DMS53 (cell line): ENCODE data around the gene LAIR2.
"Not testable (repeated sequence)": the region's sequence is repeated elsewhere in the genome, so short reads cannot be mapped to it uniquely, and the experiment has no call there.

ENCODE experiments used
- DNase-seq: peaks from one replicate; lab custom pipeline; 2025; lab: John Stamatoyannopoulos, UW

Gene LAIR2

DNA sequence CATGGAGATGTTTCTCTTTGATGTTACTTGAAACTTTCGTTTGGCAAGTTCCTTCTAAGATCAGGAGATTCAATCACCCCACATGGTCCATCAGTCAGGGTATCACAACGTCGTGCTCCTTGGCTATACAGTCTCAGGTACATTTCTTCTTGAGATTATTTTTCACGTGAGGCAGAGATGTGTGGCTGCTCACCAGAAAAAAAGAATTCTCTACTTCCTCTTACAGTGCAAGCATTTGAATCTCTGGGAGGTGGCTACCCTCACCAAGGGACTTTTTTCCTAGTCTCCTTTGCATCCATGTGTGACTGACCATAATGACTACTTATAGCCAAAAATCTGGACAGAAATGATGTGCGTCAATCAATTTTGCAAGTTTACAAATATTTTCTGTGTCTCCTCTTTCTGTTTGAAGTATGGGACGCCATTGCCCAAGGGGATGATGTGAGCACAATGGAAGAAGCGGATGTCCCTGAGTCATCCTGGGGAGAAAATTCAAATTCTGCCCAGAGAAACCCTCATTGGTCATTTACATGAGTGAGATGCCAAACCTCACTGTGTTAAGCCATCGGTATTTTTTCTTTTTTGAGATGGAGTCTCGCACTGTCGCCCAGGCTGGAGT lies 8.6 kb upstream of the LAIR2 start:
- DNase-seq = no peak

DNA sequence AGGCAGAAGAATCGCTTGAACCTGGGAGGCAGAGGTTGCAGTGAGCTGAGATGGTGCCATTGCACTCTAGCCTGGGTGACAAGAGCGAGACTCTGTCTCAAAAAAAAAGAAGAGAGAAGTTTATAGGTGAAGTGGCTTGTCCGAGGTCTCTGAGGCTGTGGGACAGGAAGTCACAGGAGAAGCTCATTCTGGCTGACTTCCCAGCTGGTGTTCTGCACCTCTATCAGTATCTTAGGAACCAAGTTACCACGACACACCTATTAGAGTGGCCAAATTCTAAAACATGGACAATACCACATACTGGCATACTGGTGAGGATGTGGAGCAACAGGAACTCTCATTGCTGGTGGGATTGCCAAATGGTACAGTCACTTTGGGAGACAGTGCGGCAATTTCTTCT lies 7.3 kb upstream of the LAIR2 start:
- DNase-seq = not testable (repeated sequence)

DNA sequence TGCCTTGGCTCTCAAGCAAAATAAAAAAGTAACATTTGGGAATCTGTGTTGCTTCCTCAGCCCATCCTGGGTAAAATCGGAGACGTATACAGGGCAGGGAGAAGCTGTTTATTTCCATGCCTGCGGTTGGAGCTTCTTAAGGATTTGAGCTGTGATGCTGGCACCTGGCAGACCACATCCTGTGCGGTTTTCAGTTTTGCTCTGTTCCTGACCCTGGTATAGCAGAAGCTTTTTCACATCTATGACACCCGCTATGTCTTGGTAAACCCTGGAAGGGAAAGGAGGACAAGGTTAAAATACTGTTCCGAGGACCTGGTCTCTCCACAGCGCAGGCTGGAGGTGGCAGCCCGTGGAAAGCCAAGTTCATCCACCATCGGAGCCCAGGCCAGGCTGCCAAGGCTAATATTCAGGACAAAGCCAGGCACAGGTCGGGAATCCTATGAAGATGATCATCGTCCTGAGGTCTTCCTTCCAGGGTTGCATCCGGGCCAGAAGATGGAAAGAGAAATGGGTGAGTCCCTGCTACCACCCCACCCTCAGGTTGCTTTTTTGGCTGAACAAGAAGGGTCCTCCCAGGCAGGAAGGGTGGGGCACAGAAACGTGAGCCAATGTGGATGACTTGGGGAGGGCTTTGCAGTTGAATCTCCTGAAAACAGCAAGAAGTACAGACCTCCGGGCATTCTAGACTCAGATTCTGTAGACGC lies 4.7 kb upstream of the LAIR2 start:
- not testable (repeated sequence) for DNase-seq

DNA sequence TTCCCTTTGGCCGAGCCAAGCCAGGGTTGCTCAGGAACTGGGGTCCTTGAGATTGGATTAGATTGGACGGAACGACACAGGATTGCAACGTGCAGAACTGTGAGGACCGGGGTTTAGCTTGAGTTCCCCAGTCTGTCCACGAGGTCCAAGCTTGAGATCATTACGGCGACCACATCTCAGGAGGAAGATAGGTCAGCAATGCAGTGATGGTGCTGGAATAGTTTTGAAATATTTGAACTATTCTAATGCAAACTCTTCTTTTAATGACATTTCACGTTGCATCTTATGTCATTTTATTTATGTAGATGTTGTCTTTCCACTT lies 4.2 kb upstream of the LAIR2 start:
- not testable (repeated sequence) for DNase-seq

DNA sequence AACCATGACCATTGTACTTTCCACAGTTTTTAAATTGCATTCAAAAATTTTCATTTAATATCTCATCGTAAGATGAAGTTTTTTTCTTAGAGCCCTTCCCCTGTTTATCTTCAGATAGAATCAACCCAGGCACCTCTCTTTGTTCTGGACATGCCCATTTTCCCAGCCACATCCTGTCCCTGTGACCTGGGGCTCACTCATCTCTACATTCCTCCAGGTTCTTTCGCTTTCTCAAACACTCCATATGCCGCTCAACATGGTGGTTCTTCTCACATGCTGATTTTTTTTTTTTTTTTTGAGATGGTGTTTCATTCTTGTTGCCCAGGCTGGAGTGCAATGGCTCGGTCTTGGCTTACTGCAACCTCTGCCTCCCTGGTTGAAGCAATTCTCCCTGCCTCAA lies 2.9 kb downstream of the LAIR2 start:
- not testable (repeated sequence) for DNase-seq

DNA sequence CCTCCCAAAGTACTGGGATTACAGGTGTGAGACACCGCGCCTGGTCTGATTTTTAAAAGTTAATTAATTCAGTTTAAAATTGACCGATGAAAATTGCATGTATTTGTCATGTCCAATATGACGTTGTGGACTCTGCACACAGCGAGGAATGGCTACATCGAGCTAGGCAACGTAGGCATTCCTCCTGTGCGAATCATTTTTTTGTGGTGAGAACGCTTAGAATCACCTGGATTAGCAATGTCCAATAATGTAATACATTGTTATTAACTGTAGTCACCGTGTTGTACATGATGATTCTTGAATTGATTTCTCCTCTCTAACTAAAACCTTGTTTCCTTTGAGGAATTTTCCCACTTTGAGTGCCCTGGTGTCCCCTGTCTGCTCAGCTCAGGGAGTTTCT lies 3.4 kb downstream of the LAIR2 start:
- no peak for DNase-seq

DNA sequence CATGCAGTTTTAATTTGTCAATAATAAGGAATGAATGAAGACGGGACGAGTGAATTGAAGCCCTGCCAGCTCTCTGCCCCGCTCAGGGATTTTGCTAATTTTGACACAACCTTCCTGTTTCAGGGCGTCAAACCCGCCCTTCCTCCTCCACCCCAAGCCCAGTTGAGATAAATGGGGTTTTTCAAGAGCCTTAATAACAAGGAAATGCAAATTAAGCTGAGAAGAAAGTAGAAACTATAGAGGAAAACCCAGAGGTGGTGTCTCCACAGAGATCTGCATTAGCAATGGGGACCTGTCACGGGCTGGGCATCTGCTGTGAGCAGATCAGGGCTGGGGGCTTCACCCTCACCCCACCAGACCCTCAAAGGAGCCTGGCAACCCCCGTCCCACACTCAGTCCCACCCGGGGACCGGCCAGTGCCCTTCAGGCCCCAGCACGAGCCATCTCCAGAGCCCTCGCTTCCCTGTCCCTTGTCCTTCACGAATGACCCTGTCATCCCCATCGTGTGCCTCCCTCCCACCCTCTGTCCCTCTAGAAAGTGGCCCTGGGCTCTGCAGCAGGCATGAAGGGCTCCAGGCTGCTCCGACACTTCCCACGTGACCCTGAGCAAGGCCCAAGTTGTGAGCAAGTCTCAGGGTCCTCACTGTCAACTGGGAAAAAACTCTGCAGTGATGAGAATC lies 4.5 kb downstream of the LAIR2 start:
- DNase-seq = not testable (repeated sequence)

DNA sequence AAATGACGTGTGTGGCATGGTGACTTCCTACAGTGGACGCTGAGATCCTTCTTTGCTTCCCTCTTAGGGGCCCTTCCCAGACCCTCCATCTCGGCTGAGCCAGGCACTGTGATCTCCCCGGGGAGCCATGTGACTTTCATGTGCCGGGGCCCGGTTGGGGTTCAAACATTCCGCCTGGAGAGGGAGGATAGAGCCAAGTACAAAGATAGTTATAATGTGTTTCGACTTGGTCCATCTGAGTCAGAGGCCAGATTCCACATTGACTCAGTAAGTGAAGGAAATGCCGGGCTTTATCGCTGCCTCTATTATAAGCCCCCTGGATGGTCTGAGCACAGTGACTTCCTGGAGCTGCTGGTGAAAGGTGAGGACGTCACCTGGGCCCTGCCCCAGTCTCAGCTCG lies 5.2 kb downstream of the LAIR2 start:
- DNase-seq = no peak

DNA sequence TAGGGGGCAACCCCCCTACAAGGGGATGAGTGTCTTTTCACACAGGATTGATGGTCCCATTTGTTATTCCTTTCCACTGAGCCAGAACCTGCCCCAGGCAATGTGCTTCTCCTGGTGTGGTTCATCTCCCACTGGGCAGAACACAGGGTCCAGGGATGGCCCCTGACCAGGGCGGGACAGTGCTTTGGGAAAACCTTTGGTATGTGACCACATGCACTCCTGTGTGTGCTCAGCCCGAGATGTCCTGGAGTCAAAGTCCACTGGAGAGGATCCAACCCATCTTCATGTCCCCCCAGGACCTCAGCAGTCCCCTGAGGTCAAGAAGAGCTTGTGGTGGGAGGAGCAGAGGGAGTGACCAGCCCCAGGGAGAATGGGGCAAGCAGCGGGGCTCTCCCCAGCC lies 5.9 kb downstream of the LAIR2 start:
- not testable (repeated sequence) for DNase-seq

DNA sequence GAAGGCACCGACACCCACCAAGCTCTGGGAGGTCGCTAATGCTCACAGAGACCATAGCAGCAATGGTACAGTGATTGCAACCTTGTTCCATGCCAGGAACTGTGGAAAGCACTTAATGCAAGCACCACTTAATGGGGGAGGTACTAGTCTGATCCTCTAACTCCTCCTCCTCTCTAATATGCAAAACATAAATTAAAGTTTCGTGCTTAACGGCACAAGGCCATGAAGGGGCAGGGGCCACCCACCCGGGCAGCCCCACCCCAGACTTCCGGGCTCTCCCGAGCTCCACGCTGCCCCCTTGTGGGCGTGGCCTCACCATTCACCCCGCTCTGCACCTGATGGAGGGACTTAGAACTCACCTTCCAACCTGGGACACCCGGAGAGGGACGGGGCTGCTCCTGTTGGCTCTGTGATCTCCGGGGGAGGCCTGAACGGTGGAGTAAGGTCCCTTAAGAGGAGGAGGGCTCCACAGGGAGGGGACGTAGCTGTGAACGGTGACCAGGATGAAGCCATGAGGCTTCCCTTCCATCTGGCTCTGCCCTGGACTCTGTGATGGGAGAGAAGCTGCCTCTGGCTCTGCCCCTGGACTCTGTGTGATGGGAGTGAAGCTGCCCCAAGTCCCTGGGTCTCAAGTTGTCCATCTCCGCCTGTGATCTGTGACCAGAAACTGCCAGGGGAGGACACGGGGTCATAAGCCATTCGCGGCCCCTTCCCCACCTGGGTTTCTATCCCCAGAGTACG lies 6.7 kb downstream of the LAIR2 start:
- not testable (repeated sequence) for DNase-seq

DNA sequence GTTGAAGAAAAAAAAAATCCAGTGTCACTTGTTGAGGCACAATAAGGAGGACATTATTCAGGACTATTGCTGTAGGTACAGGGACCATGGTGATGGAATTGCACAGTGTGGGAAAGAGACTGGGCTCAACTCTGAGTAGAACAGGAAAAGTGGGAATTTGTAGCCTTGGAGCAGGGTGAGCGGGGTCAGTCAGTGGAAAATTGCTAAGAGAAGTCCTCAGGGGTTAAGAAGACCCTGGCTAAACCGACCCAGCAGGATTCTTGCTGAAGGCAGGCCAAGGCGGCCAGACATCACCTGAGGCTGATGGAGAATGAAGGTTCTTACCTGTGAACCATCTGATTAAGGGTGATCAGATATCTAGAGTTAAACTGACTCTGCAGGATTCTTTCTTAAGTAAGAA lies 12.5 kb downstream of the LAIR2 start:
- DNase-seq = no peak

DNA sequence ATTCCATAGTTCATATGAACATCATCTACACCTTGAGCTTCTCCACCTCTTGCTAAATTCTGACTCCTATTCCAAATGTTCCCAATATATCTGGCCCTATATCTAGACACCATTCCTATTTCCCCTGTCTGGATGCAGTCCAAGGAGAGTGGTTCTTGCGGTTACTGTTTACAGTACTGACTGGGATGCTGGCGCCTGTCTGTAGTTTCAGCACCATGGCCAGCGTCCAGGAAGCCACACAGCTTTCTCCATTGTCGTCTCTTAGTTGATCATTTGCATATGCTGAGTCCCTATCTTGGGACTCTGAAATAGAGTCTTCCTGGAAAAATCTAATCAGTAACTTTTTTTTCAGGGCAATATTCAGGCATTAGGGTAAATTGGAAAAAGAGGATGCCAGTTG lies 14.9 kb downstream of the LAIR2 start:
- DNase-seq = peak; percentile 56

DNA sequence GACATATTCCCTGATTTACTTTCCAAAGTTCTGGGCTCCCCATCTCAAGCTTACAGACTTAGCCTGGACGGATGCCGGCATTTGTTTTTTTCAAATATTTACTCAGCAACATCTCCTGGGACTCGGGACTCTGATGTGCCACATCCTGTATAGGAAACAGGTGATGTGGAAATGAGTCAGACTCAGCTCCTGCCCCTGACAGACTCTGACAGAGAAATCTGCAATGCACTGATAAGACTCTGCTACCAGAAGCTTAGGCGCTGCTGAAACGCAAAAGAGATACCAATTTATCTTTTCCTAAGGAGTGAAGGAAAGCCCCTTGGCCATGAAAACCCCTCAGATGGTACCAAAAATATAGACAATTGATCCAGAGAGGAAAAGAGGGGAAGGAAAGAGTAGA lies 16.2 kb downstream of the LAIR2 start:
- peak; percentile 68 for DNase-seq

DNA sequence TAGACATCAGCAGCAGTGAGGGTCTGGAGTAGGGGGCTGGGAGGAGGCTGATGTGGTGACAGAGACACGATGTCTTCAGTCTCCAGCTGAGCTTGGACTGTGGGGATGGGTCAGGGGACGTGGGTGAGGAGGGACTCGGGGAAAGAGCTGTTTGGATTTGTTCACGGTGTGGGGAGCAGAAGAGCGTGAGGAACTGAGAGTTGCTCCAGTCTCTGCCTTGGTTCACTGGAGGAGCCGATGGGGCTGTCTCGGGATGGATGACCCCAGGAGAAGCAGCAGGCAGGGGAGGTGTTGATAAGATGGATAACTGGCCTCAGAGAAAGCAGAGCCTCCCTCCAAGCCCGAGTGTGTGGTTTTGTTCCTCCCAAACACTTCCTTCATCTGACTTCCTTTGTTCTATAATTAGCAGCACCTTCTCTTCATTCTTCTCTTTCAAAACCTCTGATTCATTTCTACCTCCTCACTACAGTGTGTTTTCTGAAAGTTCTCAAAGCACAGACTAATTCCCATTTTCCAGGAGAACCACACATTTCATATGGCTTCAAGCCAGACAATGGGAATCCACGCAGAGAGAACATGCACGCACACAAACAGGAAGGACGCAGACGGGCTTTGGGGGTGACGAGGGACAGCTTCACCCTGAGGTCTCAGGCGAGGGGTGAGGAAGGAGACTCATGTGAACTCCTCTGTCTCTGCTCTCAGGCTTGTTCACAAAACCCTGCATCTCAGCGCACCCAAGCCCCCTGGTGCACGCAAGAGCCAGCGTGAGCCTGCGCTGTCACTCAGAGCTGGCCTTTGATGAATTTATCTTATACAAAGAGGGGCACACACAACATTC lies 18.6 kb downstream of the LAIR2 start:
- no peak for DNase-seq

DNA sequence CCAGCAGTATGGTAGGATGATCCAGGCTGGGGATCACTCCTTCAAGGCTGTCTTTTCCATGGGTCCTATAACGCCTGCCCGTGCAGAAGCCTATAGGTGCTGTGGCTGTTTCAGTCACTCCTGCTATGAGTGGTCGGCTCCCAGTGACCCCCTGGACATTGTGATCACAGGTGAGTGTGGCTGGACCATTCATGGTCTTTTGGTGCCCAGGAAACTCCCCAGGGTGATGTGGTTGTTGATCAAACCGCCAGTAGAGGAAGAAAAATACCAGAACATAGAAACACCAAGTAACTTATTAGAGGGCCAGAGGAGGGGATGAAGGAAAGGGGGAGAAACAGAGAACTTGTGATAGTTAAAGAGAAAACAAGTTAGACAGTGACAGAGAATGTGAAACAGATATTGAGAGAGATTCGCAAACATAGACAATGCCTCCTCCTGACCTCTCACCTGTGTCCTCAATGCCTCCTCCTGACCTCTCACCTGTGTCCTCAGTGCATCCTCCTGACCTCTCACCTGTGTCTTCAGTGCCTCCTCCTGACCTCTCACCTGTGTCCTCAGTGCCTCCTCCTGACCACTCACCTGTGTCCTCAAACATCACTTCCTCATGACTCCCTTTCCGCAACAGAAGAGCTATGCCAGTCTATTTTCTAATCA lies 19.4 kb downstream of the LAIR2 start:
- DNase-seq = no peak

DNA sequence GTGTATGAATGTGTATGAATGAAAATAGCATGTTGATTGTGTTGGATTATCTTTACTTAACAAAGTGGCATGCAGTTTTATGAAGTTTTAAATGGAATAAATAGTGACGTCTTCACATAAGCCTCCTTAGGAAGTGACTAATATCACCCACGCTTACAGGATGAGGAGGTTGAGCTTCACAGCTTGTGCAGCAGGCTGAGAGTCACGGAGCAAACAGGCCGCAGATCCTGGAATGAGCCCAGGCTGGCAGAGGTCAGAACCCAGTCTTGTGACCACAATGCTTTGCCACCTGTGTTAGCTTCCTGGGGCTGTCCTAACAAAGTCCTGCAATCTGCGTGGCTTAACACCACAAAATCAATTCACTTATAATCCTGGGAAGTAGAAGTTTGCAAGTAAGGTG lies 20.8 kb downstream of the LAIR2 start:
- no peak for DNase-seq

DNA sequence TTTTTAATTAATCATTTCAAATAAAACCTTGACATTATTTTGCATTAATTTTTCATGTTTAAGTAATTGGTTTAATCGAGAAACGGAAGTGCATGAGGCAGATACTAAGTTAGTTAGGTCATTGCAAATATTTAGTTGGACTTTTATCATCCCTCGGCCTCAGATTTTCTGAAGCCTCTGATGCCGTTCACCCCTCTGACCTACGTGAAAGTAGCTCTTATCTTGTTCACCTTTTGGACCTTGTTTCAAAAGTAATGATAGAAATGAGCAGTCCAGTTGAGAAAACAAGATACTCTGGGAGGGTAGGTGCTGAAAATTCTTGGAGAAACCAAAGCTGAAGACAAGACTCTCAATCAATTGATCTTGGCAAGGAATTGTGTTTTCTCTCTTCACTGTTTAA lies 23.0 kb downstream of the LAIR2 start:
- no peak for DNase-seq

DNA sequence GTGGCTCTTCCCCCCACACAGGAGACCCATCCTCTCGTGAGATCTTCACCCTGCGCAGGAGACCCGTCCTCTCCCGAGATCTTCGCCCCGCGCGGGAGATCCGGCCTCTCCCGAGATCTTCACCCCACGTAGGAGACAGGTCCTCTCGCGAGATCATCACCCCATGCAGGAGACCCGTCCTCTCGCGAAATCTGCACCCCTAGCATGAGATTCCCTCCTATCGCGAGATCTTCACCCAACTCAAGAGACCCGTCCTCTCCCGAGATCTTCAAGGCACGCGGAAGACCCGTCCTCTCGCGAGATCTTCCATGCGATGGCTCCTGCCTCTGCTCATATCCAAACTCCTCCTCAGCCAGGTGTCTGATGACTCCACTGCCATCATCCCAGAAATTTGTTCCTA lies 24.3 kb downstream of the LAIR2 start:
- DNase-seq = no peak

DNA sequence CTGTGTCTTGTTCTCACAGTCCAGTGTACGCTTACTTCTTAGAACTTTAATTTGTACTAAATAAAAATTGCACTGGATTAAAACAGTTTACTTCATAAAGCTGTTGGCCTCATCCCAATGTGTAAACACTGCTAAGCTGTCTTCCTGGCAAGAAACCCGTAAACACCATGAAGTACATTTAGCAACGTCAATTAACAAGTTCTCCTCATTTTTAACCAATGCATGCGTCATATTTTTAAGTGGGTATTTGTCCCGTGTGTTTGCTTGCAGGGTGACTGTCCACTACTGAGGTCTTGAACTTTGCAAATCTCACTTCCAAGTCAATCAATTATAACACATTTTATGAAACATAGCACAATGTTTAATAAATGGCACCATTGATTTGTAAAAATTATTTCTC lies 28.2 kb downstream of the LAIR2 start:
- no peak for DNase-seq

DNA sequence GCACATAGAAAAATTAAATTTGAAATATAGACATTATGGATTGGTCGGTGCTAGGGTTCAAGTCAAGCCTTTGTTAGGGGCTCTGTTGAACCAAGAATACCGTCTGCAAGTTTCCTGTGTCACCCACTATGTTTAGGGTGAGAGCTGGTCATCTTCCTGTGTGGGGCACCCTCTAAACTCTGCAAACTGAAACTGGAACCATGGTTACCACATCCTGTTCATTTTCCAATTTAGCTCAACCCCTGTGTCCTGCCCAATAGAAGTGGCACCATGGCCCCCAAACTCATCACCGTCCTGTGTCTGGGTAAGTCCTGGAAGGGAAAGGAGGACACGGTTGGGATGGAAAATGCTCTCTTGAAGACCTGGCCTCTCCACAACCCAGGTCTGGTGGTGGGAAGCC lies 29.9 kb downstream of the LAIR2 start:
- no peak for DNase-seq

DNA sequence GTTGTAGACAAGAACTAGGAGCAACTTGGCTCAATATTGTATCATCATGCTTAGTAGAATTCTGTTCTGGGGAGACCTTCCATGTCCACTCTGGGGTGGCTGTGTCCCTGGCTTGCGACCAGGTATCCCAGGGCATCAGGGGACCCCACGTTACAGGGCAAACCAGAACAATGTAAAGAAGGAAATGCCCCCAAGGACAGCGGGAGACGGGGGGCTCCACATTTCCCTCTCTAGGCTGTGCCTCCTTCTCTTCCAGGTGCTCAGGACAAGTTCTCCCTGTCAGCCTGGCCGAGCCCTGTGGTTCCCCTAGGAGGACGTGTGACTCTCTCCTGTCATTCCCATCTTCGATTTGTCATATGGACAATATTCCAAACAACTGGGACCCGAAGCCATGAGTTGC lies 30.8 kb downstream of the LAIR2 start:
- no peak for DNase-seq

DNA sequence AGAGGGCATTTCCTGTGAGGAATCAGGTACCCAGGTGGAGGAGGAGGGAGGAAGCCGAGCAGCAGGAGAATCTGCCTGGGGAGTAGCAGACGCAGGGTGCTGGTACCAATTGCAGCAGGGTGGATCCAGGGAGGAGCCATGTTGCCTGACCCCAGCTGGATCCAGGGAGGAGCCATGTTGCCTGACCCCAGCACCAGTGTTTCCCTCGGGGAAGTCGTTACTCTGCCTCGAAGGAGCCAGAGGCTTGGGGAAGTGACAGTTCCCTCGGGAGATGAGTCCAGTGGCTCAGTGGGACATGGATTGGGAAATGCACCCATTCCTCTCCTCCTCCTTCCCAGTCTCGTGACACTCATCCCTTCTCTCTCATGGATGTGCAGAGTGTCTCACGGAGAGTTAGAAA lies 31.5 kb downstream of the LAIR2 start:
- DNase-seq = no peak
